Measurements from ENCODE around the gene THSD1. TPM values are rescaled to one million over a fixed set of nuclear protein-coding genes. Genes with fewer than 3 reads are reported as not detected.
A peak's percentile ranks its signal among the peaks of the same experiment; 100 is the strongest.

The THSD1 gene
- total and polyA plus RNA-seq, 4 donors = 7.0 to 39.6 (median 10.4) TPM

GRCh38 chr13:52454459-52454819, 48.5 kb upstream of the THSD1 start:
- DNase-seq (peak in 2 of 3 donors; percentile 38 to 53), ATAC-seq (ENCODE audit: insufficient read depth, low FRiP score) (no peak)
- WGBS, 2 donors = 7 to 11% methylated on average over 8 of the region's 8 CpGs
- Histone ChIP-seq H3K9me3 (ENCODE audit: control insufficient read depth in 4 of 4, insufficient read depth in 3 of 4, low read length in 3 of 4) (no peaks in the 10 kb centered on the region), H3K4me3 (no peak overlapping the region), H3K4me1 (ENCODE audit: control insufficient read depth in 5 of 5, insufficient read depth in 5 of 5, low read length in 5 of 5) (peaks cover 0 to 21% (median 1%) of the 10 kb centered on the region in 5 donors), H3K36me3 (ENCODE audit: control insufficient read depth in 4 of 4, insufficient read depth in 4 of 4, low read length in 4 of 4) (peaks cover 0 to 6% (median 0%) of the 10 kb centered on the region in 4 donors), H3K27me3 (ENCODE audit: control insufficient read depth in 3 of 3, insufficient read depth in 3 of 3, low read length in 2 of 3) (no peaks in the 10 kb centered on the region), H3K27ac (ENCODE audit: low read depth in 1 of 2, low read length in 1 of 2) (peak overlapping the region in 1 of 2 donors; percentile 74), H3K9ac (ENCODE audit: insufficient read depth in 1 of 2, low read length in 2 of 2) (peak overlapping the region; percentile 51 to 67)
- no peak for TF ChIP-seq CTCF (IDR thresholded peaks at IDR 0.05; ENCODE audit: control extremely low read depth, extremely low read depth)

GRCh38 chr13:52452470-52452869, 46.5 kb upstream of the THSD1 start:
- ATAC-seq (ENCODE audit: insufficient read depth, low FRiP score) = no peak
- DNase-seq = no peak
- H3K27ac ChIP-seq (ENCODE audit: low read depth in 1 of 2, low read length in 1 of 2) = no peak overlapping the region
- 58 to 76% methylated on average over 2 of the region's 2 CpGs for WGBS, 2 donors
- TF ChIP-seq CTCF (IDR thresholded peaks at IDR 0.05; ENCODE audit: control extremely low read depth, extremely low read depth) = no peak
- H3K27me3 ChIP-seq (ENCODE audit: control insufficient read depth in 3 of 3, insufficient read depth in 3 of 3, low read length in 2 of 3) = no peaks in the 10 kb centered on the region
- no peak overlapping the region for H3K4me3 ChIP-seq
- H3K4me1 ChIP-seq (ENCODE audit: control insufficient read depth in 5 of 5, insufficient read depth in 5 of 5, low read length in 5 of 5) = peaks cover 4 to 35% (median 12%) of the 10 kb centered on the region in 5 donors
- H3K9me3 ChIP-seq (ENCODE audit: control insufficient read depth in 4 of 4, insufficient read depth in 3 of 4, low read length in 3 of 4) = no peaks in the 10 kb centered on the region
- H3K36me3 ChIP-seq (ENCODE audit: control insufficient read depth in 4 of 4, insufficient read depth in 4 of 4, low read length in 4 of 4) = peaks cover 0 to 6% (median 0%) of the 10 kb centered on the region in 4 donors
- no peak overlapping the region for H3K9ac ChIP-seq (ENCODE audit: insufficient read depth in 1 of 2, low read length in 2 of 2)

GRCh38 chr13:52451135-52451804, 45.3 kb upstream of the THSD1 start:
- Histone ChIP-seq H3K9me3 (ENCODE audit: control insufficient read depth in 4 of 4, insufficient read depth in 3 of 4, low read length in 3 of 4) (no peaks in the 10 kb centered on the region), H3K4me1 (ENCODE audit: control insufficient read depth in 5 of 5, insufficient read depth in 5 of 5, low read length in 5 of 5) (peaks cover 4 to 28% (median 9%) of the 10 kb centered on the region in 5 donors), H3K9ac (ENCODE audit: insufficient read depth in 1 of 2, low read length in 2 of 2) (peak overlapping the region in 1 of 2 donors; percentile 67), H3K36me3 (ENCODE audit: control insufficient read depth in 4 of 4, insufficient read depth in 4 of 4, low read length in 4 of 4) (peaks cover 0 to 2% (median 0%) of the 10 kb centered on the region in 4 donors), H3K27me3 (ENCODE audit: control insufficient read depth in 3 of 3, insufficient read depth in 3 of 3, low read length in 2 of 3) (no peaks in the 10 kb centered on the region), H3K27ac (ENCODE audit: low read depth in 1 of 2, low read length in 1 of 2) (no peak overlapping the region), H3K4me3 (no peak overlapping the region)
- no peak for TF ChIP-seq CTCF (IDR thresholded peaks at IDR 0.05; ENCODE audit: control extremely low read depth, extremely low read depth)
- ATAC-seq (ENCODE audit: insufficient read depth, low FRiP score) = no peak
- no peak for DNase-seq
- 90 to 94% methylated on average over 24 of the region's 24 CpGs for WGBS, 2 donors

- Histone ChIP-seq H3K27me3 (ENCODE audit: control insufficient read depth in 3 of 3, insufficient read depth in 3 of 3, low read length in 2 of 3) (no peaks in the 10 kb centered on the region), H3K27ac (ENCODE audit: low read depth in 1 of 2, low read length in 1 of 2) (no peak overlapping the region), H3K4me3 (no peak overlapping the region), H3K9me3 (ENCODE audit: control insufficient read depth in 4 of 4, insufficient read depth in 3 of 4, low read length in 3 of 4) (no peaks in the 10 kb centered on the region), H3K9ac (ENCODE audit: insufficient read depth in 1 of 2, low read length in 2 of 2) (peak overlapping the region in 1 of 2 donors; percentile 67), H3K4me1 (ENCODE audit: control insufficient read depth in 5 of 5, insufficient read depth in 5 of 5, low read length in 5 of 5) (peaks cover 4 to 25% (median 9%) of the 10 kb centered on the region in 5 donors), H3K36me3 (ENCODE audit: control insufficient read depth in 4 of 4, insufficient read depth in 4 of 4, low read length in 4 of 4) (peaks cover 0 to 2% (median 0%) of the 10 kb centered on the region in 4 donors)
- ATAC-seq (ENCODE audit: insufficient read depth, low FRiP score) = no peak
- 10 to 12% methylated on average over 8 of the region's 8 CpGs for WGBS, 2 donors
- no peak for TF ChIP-seq CTCF (IDR thresholded peaks at IDR 0.05; ENCODE audit: control extremely low read depth, extremely low read depth)
- no peak for DNase-seq
These were observed 44.8 kb upstream of the THSD1 start for GRCh38 chr13:52450793-52451116.

All from lung (tissue), 12 donors.